Activated CD4-positive, CD25-positive, alpha-beta regulatory T cell treated with anti-CD3 and anti-CD28 coated beads, Interleukin-2, amount 50 U/mL, for 16 hours (primary cell): ENCODE results near the gene CD63.

Experiments
- DNase-seq: peaks from one replicate; pipeline ENCODE4 v3.0.0-alpha.2; 2020; ENCODE audit warnings: low read depth, low spot score

The CD63 gene

GRCh38 chr12:55688716-55689655, 39.8 kb downstream of the CD63 start:
- no peak for DNase-seq

GRCh38 chr12:55687746-55688145, 41.1 kb downstream of the CD63 start:
- no peak for DNase-seq

DNA sequence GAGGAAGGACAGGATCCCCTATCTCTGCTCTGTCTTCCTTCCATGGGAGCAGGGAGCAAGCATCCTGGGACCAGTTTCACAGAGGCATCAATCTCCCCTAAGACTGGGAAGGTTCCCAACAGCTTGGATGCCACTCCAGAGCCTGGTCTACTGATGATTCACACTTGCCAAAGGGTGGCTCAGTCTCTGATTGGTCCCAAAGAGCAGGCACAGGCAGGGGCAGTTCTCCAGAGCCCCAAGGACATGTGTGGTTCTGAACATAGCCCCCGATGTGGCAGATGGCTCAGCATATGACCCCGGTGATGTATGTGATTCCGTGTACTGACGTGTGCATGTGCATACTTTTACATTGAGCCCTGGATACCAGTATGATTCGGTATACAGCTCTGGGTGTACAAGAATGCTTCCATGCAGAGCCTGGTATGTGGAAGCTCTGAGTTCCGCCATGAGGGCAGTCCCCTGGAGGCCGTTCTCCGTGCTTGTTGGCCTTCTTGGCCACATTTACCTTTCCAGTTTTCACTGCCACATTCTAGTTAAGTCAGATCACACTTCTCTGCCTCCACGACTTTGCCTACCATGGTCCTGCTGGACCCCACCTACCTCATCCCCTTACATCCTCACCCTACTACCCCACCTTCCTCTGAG, 42.3 kb downstream of the CD63 start:
- no peak for DNase-seq

- no peak for DNase-seq
Measured at GRCh38 chr12:55685671-55686070, 43.1 kb downstream of the CD63 start.

- DNase-seq = no peak
Measured at GRCh38 chr12:55684761-55685370, 43.9 kb downstream of the CD63 start.

DNA sequence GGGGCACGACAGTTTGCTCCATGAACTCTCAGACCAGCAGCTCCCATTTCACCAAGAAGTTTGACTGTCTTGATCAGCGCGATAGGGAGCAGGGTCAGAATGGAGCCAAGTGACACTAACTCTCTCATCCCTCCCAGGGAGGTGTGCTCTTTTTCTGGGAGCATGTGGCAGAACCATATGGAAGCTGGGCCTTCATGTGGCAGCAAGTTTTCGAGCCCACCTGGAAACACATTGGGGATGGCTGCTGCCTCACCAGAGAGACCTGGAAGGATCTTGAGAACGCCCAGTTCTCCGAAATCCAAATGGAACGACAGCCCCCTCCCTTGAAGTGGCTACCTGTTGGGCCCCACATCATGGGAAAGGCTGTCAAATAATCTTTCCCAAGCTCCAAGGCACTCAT, 45.1 kb downstream of the CD63 start:
- DNase-seq = no peak

- DNase-seq = no peak
Measured at GRCh38 chr12:55682087-55682796, 46.6 kb downstream of the CD63 start.

DNA sequence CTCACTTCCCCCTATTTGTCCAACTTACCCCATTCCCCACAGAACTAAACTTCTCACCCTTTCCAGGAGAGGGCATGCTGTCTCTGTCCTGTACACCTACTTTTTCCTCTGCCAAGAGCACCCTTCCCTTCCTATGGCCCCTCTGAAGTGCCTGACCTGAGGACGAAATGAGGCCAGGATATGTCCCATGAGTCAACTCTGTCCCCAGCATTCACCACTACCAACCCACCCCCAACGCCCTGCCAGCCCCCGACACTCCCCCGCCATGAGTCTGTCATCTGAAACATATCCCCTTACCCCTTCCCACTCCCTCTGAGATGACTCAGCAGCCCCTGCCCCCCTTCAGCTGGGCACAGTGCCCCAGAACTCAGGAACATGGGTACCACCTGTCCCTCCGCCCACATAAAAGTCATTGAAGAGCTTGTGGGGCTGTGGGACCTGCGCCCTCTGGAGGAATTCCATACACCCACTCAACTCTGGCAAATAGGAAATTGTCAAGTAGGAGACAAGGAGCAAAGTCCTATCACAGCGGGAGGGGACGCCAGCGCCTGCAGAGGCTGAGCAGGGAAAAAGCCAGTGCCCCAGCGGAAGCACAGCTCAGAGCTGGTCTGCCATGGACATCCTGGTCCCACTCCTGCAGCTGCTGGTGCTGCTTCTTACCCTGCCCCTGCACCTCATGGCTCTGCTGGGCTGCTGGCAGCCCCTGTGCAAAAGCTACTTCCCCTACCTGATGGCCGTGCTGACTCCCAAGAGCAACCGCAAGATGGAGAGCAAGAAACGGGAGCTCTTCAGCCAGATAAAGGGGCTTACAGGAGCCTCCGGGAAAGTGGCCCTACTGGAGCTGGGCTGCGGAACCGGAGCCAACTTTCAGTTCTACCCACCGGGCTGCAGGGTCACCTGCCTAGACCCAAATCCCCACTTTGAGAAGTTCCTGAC, 47.4 kb downstream of the CD63 start:
- DNase-seq = no peak

- no peak for DNase-seq
Measured at GRCh38 chr12:55679691-55680090, 49.1 kb downstream of the CD63 start.

GRCh38 chr12:55676707-55677106, 52.1 kb downstream of the CD63 start:
- DNase-seq = no peak

GRCh38 chr12:55675666-55676065, 53.1 kb downstream of the CD63 start:
- DNase-seq = no peak
